HG02642 (cell line): ENCODE measurements around the gene ANKS1B.
A peak's percentile ranks its signal among the peaks of the same experiment; 100 is the strongest.
"Not testable (repeated sequence)": the region's sequence is repeated elsewhere in the genome, so short reads cannot be mapped to it uniquely, and the experiment has no call there.

Experiments
- ATAC-seq: cut with Tn5 transposase; IDR thresholded peaks from one replicate; pipeline ENCODE4 v1.9.1; 2021; ENCODE audit warnings: mild to moderate bottlenecking; ENCODE audit not compliant: unreplicated experiment, poor library complexity

Gene ANKS1B

GRCh38 chr12:99321210-99321609 lies 663.5 kb downstream of the ANKS1B start:
- ATAC-seq, result not testable (repeated sequence)

DNA sequence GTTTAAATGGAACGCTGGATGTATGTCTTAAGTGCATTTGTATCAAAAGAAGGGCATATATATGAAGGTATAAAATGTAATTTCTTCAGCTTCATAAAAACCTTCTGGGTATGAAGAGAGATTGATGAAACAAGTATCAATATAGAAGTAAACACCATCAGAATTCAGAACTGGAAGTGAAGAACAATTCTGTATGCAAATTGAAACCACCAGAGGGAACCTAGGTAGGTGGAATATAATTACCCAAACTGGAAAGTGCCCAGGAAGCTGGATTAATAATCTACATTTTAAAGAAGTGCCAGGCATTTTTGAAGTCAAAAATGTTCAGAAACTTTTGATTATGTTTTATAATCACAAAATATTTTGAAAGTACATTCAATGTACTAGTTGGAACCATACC lies 673.4 kb downstream of the ANKS1B start:
- ATAC-seq, result no peak

- no peak for ATAC-seq
These were observed 674.9 kb downstream of the ANKS1B start for GRCh38 chr12:99309812-99310211.

DNA sequence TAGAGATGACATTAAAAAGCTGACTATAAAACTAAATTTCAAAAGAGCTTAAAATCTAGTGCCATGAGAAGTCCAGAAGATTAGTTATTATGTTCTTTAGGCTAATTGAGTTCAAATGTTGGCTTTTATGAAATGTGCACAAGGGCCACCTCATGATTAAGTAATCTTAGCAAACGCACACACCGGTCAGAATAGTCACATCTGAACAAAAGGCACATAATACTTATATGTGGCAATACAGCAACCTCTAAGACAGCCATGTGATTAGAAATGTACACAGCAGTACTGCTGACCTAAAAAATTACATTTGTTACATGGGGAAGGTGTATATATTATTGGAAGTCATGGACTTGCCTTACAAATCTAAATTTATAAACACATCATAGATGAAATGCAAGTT lies 681.9 kb downstream of the ANKS1B start:
- ATAC-seq, result no peak

- ATAC-seq, result no peak
These were observed 697.6 kb downstream of the ANKS1B start for GRCh38 chr12:99287136-99287535.

GRCh38 chr12:99284161-99284560 lies 700.6 kb downstream of the ANKS1B start:
- no peak for ATAC-seq

DNA sequence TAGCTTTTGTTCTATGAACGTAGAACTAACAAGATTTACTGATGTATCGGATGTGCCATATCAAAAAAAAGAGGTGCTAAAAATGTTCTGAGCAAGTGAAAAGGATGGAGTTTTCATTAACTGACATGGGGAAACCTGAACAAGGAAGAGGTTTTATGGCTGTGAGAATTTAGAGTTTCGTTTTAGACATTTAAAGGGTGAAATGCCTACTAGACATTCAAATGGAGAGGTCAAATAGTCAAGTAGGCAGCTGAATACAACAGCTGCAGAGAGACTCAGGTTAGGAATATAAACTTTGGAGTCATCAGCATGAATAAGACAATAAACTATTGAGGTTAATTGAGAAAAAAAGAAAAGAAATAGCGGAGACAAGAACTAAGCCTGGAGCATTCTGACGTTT lies 702.1 kb downstream of the ANKS1B start:
- ATAC-seq, result no peak

DNA sequence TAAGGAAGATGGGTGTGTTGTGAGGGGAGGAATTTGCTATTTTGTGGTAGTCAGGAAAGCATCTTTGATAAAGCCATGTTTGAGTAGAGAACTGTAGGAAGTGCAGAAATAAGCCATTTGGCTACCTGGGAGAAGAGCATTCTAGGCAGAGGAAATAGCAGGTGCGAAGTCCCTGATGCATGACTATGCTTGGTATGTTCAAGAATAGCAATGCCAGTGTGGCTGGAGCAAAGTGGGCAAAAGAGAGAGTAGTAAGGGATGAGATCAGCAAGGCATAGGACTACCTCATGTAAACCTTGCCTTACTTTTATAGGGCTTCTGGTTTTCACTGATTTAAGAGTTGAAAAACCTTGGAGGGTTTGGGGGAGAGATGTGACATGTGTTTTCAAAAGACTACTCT lies 702.6 kb downstream of the ANKS1B start:
- ATAC-seq, result no peak

DNA sequence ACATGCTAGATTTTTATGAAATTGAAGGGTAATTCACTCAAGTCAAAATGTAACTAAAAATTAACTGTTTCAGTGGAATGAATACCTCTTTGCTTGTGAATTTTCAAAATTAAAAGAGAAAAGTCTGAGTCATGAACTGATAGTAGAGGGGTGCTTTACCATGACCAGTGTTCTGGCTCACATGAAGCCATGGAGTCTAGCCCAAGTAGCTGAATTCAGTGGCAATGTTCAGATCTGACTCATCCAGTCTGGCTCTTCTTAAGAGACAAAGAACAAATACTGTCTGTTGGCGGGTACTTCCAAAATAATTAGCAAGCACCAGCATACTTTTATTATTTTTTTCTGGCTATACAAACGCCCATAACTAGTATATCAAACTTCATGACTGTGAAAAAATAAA lies 703.5 kb downstream of the ANKS1B start:
- ATAC-seq, result peak; percentile 57

- ATAC-seq, result no peak
These were observed 705.8 kb downstream of the ANKS1B start for GRCh38 chr12:99278899-99279298.

- ATAC-seq, result no peak
These were observed 707.0 kb downstream of the ANKS1B start for GRCh38 chr12:99277591-99278379.

- ATAC-seq, result no peak
These were observed 713.7 kb downstream of the ANKS1B start for GRCh38 chr12:99271071-99271470.

GRCh38 chr12:99267038-99267437 lies 717.7 kb downstream of the ANKS1B start:
- no peak for ATAC-seq

DNA sequence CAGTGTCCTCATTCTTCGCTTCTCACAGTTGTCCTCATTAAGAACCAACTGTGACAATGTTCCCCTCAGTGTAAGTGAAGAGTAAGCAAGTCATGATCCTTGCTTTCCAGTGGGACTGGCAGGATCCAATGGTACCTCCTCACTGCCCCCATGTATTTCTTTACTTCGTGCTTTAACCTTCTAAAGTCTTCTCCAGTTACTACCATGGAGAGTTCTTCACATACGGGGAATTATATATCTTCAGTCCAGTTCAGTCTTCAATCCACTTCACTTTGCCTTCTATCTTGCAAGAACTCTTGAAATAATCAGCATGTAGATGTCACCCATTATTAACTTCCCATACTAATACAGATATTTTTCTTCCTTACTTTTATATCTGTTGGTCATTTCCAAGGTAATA lies 719.1 kb downstream of the ANKS1B start:
- ATAC-seq, result no peak

GRCh38 chr12:99261256-99261655 lies 723.5 kb downstream of the ANKS1B start:
- no peak for ATAC-seq

DNA sequence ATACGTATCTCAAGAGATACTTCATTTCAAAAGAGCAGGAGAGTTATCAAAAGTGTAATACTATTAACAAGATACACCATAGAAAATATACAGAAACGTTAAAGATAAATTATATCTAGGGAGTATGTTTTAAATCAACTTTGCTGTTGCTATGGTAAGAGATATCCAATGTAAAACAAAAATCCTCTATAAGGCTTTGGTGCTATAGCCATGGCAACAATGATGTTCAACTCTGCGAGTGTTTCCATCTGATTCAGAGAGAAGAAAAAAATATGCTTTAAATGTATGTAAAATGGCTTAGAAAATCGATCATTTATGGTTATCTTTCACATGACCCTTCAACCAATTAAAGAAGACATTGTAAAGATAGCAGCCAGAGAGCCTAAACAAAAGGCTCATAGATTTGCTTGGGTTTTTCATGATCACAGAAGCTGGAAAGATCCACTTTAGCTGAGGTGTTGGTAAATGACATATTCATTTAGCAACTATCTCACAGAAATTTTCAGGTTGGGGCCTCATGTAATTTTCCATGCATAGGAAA lies 724.2 kb downstream of the ANKS1B start:
- ATAC-seq, result no peak

DNA sequence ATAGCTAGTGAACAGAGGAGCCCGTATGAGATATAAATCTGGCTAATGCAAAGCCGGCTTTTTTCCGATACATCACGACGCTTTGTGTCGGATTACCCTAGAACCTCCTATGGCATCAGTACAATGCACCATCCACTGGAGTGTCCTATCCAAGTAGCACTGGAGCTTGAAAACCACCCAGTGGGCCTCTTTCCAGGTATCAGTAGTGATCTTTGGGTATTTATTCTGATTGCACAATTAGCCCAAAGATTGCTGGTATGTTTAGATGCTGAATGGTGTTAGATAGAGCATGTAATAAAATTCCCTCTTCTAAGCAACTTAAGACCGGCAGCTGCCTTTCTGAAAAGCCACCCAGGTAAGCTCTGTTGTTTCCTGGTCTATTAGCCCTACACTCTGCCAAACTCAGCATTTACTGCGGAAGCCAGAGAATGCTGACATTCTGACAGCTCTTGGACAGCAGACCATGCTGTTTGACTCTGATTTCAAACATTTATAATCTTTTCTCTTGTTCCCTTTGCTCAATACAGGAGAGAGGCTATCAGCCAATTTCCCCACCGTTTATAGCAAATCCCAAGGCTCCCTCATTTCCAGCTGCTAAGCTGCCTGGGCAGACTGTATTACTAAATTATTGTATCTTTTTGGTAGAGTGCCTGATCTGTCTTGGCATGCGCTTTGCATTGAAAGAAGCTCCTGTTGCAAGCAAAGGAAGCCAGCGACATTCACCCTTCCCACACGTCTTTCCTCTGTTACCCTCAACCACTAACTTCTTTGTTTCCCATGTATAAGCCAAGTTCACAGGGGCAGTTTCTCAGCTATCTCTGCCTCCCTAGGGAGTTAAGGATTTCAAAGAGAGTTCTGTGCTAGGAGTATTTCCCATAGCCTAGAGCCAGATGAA lies 725.4 kb downstream of the ANKS1B start:
- ATAC-seq, result no peak

- ATAC-seq, result no peak
These were observed 727.1 kb downstream of the ANKS1B start for GRCh38 chr12:99257672-99258071.

GRCh38 chr12:99253068-99253467 lies 731.7 kb downstream of the ANKS1B start:
- ATAC-seq, result no peak

GRCh38 chr12:99250091-99250490 lies 734.6 kb downstream of the ANKS1B start:
- no peak for ATAC-seq

- no peak for ATAC-seq
These were observed 735.2 kb downstream of the ANKS1B start for GRCh38 chr12:99249543-99249942.
